HepG2 (cell line): ENCODE data around the gene NEURL3. TPM values are rescaled to one million over a fixed set of nuclear protein-coding genes. Genes with fewer than 3 reads are reported as not detected.

Experiments
- AGO2 ChIP-seq: fragments of 200-400 bp; formaldehyde crosslinking; optimal IDR thresholded peaks from 2 replicates; pipeline ENCODE3; 2017; ENCODE audit warnings: mild to moderate bottlenecking, low read depth, low read length, moderate library complexity
- BRCA1 ChIP-seq: sonication (generic); formaldehyde crosslinking; IDR thresholded peaks from 2 replicates; pipeline ENCODE4 v1.4.0; 2020; ENCODE audit warnings: missing genetic modification reagents
- CREM ChIP-seq, 2 experiments: sonication (generic) in 1 of 2; formaldehyde crosslinking in 1 of 2; IDR thresholded peaks; 2 replicates each; pipeline versions ENCODE4 v1.4.0 to v1.6.1; 2016 to 2020; ENCODE audit warnings: antibody characterized with exemption in 1 of 2, mild to moderate bottlenecking in 1 of 2, missing genetic modification reagents in 1 of 2
- ETV5 ChIP-seq: IDR thresholded peaks from 2 replicates; pipeline ENCODE4 v1.6.1; 2018; ENCODE audit warnings: missing biosample characterization, missing genetic modification reagents, inconsistent platforms, borderline replicate concordance
- GATA4 ChIP-seq: sonication (generic); IDR thresholded peaks from 2 replicates; pipeline ENCODE4 v1.6.1; 2016; ENCODE audit warnings: antibody characterized with exemption, low read depth, borderline replicate concordance
- IKZF4 ChIP-seq: sonication (generic); formaldehyde crosslinking; IDR thresholded peaks from 2 replicates; pipeline ENCODE4 v1.5.1; 2020; ENCODE audit warnings: borderline replicate concordance, mild to moderate bottlenecking, low read depth, missing genetic modification reagents; ENCODE audit errors: not compliant biosample characterization
- JUN ChIP-seq: sonication (generic); formaldehyde crosslinking; IDR thresholded peaks from 2 replicates; pipeline ENCODE4 v1.4.0; 2020; ENCODE audit warnings: mild to moderate bottlenecking, missing genetic modification reagents
- KDM6A ChIP-seq: IDR thresholded peaks from 2 replicates; pipeline ENCODE4 v1.6.1; 2016; ENCODE audit warnings: low read depth
- KLF11 ChIP-seq: IDR thresholded peaks from 2 replicates; pipeline ENCODE4 v1.6.1; 2016; ENCODE audit warnings: missing compliant biosample characterization
- NFE2L2 ChIP-seq: fragments of 150-350 bp; IDR thresholded peaks from 2 replicates; pipeline ENCODE4 v1.6.1; 2014; ENCODE audit warnings: low read length
- POLR2A ChIP-seq, 2 experiments: IDR thresholded peaks; 2 replicates each; pipeline ENCODE4 v1.6.1; 2011; ENCODE audit warnings: low read depth in 2 of 2, low read length in 2 of 2, mild to moderate bottlenecking in 1 of 2, moderate library complexity in 1 of 2; ENCODE audit not compliant: insufficient read depth in 1 of 2
- SMARCC2 ChIP-seq: fragments of 450-650 bp; IDR thresholded peaks from 2 replicates; pipeline ENCODE4 v1.6.1; 2017; ENCODE audit warnings: antibody characterized with exemption, mild to moderate bottlenecking
- SMYD3 ChIP-seq: sonication (generic); formaldehyde crosslinking; IDR thresholded peaks from 2 replicates; pipeline ENCODE4 v1.8.1; 2023; ENCODE audit warnings: mild to moderate bottlenecking, missing genetic modification reagents
- SNAI1 ChIP-seq: sonication (generic); formaldehyde crosslinking; IDR thresholded peaks from 2 replicates; pipeline ENCODE4 v1.5.0; 2020; ENCODE audit warnings: mild to moderate bottlenecking, missing genetic modification reagents, borderline replicate concordance
- SOX13 ChIP-seq, 3 experiments: fragments of 450-650 bp in 1 of 3; sonication (generic) in 1 of 3; formaldehyde crosslinking in 1 of 3; IDR thresholded peaks in 2 of 3; conservative IDR thresholded peaks in 1 of 3; 2 replicates each; pipeline versions ENCODE4 v1.5.0 to v1.6.1; 2016 to 2020; ENCODE audit warnings: antibody characterized with exemption in 1 of 3, mild to moderate bottlenecking in 1 of 3, missing compliant biosample characterization in 1 of 3, missing genetic modification reagents in 1 of 3, moderate library complexity in 1 of 3
- SRSF4 ChIP-seq: fragments of 200-400 bp; formaldehyde crosslinking; IDR thresholded peaks from one replicate; pipeline ENCODE4 v1.6.1; 2018; ENCODE audit warnings: mild to moderate bottlenecking, low read depth, low read length, moderate library complexity; ENCODE audit not compliant: poor library complexity, severe bottlenecking
- TBX2 ChIP-seq: sonication (generic); formaldehyde crosslinking; IDR thresholded peaks from 2 replicates; pipeline ENCODE4 v1.5.0; 2020; ENCODE audit warnings: missing genetic modification reagents, mild to moderate bottlenecking, borderline replicate concordance
- ZKSCAN5 ChIP-seq: sonication (generic); formaldehyde crosslinking; IDR thresholded peaks from 2 replicates; pipeline ENCODE4 v1.5.1; 2020; ENCODE audit warnings: mild to moderate bottlenecking, missing genetic modification reagents
- ZKSCAN8 ChIP-seq: IDR thresholded peaks from 2 replicates; pipeline ENCODE4 v1.6.1; 2016; ENCODE audit warnings: borderline replicate concordance, missing genetic modification reagents, missing compliant biosample characterization
- ZNF275 ChIP-seq: sonication (generic); formaldehyde crosslinking; IDR thresholded peaks from 2 replicates; pipeline ENCODE4 v1.8.0; 2022; ENCODE audit warnings: missing genetic modification reagents, mild to moderate bottlenecking, inconsistent platforms, borderline replicate concordance
- ZNF414 ChIP-seq: sonication (generic); formaldehyde crosslinking; IDR thresholded peaks from 2 replicates; pipeline ENCODE4 v1.5.0; 2020; ENCODE audit warnings: missing genetic modification reagents
- ZNF44 ChIP-seq: sonication (generic); formaldehyde crosslinking; IDR thresholded peaks from 2 replicates; pipeline ENCODE4 v1.5.1; 2020; ENCODE audit warnings: mild to moderate bottlenecking, missing genetic modification reagents
- ZNF512 ChIP-seq: sonication (generic); formaldehyde crosslinking; IDR thresholded peaks from 2 replicates; pipeline ENCODE4 v1.4.0; 2020; ENCODE audit warnings: mild to moderate bottlenecking, missing genetic modification reagents
- polyA plus RNA-seq, 8 experiments: library from polyadenylated mRNA; depleted of rRNA in 3 of 8; stranded (reverse) in 7 of 8; unstranded in 1 of 8; fragments of >200 nt; fragmentation: Illumina TruSeq in 4 of 8; extraction: Trizol in 4 of 8; gene quantifications; 2 replicates each; pipeline versions ENCODE4 v1.2.1 to v1.2.3, GENCODE V29; 2011 to 2016; ENCODE audit warnings: low read depth in 4 of 8, missing spikeins in 1 of 8, mixed read lengths in 1 of 8; ENCODE audit not compliant: insufficient read depth in 1 of 8
- total RNA-seq, 5 experiments: library from RNA; depleted of rRNA; stranded (reverse); fragments of >200 nt; fragmentation: Illumina TruSeq; extraction: Trizol; gene quantifications; 2 replicates each; pipeline ENCODE4 v1.2.3, GENCODE V29; 2016; ENCODE audit warnings: low read depth in 1 of 5
- TF ChIP-seq, protein P1 (sequence below): sonication (generic); formaldehyde crosslinking; IDR thresholded peaks from 2 replicates; pipeline ENCODE4 v1.5.0; 2020; ENCODE audit warnings: missing genetic modification reagents

NEURL3 gene
- total and polyA plus RNA-seq, 2 of the 13 experiments (the other 11 are each of a cell fraction or from before 2014, with no cell fraction given), result 0.16 to 1.2 TPM

DNA sequence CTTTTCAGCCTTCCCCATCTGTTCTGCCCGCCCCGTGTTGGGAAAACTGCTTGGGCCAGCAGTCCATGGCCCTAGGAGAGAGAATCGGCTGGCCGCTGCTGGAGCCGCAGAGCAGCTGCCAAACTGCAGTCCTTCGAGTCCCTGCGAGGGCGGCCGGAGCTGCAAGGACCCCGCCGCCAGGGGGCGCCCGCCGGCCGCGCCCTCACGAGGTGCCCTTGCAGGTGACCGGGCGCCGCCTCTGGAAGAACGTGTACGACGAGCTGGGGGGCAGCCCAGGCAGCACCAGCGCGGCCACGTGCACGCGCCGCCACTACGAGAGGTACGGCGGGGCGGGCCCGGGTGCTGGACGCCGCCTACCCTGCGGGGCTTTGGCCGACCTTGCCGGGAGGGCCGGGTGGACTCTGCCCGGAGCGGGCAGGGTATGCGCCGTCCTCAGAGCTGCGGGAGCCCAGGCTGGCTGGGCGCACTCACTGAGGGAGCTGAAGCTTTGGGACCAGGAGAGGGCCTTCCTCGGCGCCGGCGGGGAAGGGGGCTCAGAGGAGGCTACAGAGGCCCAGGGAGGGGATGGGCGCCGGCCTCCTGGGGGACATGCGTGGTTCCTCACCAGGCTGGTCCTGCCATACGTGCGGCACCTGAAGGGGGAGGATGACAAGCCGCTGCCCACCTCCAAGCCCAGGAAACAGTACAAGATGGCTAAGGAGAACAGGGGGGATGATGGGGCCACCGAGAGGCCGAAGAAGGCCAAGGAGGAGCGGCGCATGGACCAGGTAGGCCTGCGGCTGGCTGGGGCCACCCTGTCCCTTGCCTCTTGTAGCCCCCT lies 45.0 kb upstream of the NEURL3 start (continued):
- TF ChIP-seq SRSF4 (no peak), TBX2 (CRISPR knock-in tag) (peak; percentile 97), NFE2L2 (no peak), SMARCC2 (no peak), JUN (CRISPR knock-in tag) (peak; percentile 35; the same call in 1 of the 2 replicates), IKZF4 (CRISPR knock-in tag) (peak; percentile 96), ZNF512 (peak; percentile 70; the same call in 1 of the 2 replicates), KDM6A (CRISPR knock-in tag) (peak; percentile 13; the same call in 1 of the 2 replicates), SMYD3 (CRISPR knock-in tag) (peak; percentile 91), CREM (IDR thresholded peaks at IDR 0.05) (no peak), CREM (CRISPR knock-in tag; IDR thresholded peaks at IDR 0.05) (no peak), ZNF275 (CRISPR knock-in tag) (peak; percentile 76; the same call in 1 of the 2 replicates), GATA4 (peak; percentile 68; the same call in 1 of the 2 replicates), POLR2A (IDR thresholded peaks at IDR 0.05; ENCODE audit: insufficient read depth in 1 of 2, low read depth in 2 of 2, low read length in 2 of 2) (peak in 1 of 2 experiments; percentile 85; a peak in 2 of 4 replicates), AGO2 (peak; percentile 80), ZNF414 (CRISPR knock-in tag) (peak; percentile 74), ZKSCAN5 (no peak), ETV5 (CRISPR knock-in tag) (peak; percentile 73; the same call in 1 of the 2 replicates), SOX13 (IDR thresholded peaks at IDR 0.05) (no peak; the same call in 1 of the 2 replicates), SOX13 (CRISPR knock-in tag; conservative IDR thresholded peaks at IDR 0.05 in 1 of 2, IDR thresholded peaks at IDR 0.05 in 1 of 2) (peak in 1 of 2 experiments; percentile 77; a peak in 2 of 4 replicates), BRCA1 (CRISPR knock-in tag) (peak; percentile 95), SNAI1 (CRISPR knock-in tag) (peak; percentile 54), ZKSCAN8 (CRISPR knock-in tag) (0 out of 2 replicates have a peak, but pooled peaks have one; percentile 22), KLF11 (CRISPR knock-in tag) (peak; percentile 75; the same call in 1 of the 2 replicates), ZNF44 (CRISPR knock-in tag) (peak; percentile 98)
- TF ChIP-seq, protein P1, sequence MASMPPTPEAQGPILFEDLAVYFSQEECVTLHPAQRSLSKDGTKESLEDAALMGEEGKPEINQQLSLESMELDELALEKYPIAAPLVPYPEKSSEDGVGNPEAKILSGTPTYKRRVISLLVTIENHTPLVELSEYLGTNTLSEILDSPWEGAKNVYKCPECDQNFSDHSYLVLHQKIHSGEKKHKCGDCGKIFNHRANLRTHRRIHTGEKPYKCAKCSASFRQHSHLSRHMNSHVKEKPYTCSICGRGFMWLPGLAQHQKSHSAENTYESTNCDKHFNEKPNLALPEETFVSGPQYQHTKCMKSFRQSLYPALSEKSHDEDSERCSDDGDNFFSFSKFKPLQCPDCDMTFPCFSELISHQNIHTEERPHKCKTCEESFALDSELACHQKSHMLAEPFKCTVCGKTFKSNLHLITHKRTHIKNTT (CRISPR knock-in tag), result no peak
